BE2C (cell line): ENCODE data around the gene PRPF8.
A peak's percentile ranks its signal among the peaks of the same experiment; 100 is the strongest.

Source experiments
- DNase-seq: peaks from one replicate; pipeline ENCODE4 v3.0.0-alpha.2; 2020
- H3K27me3 ChIP-seq: fragments of 250-450 bp; sonication (Bioruptor Pico); 2 replicates; pipeline ENCODE4 v1.5.1; 2020; ENCODE audit warnings: mild to moderate bottlenecking
- H3K36me3 ChIP-seq: fragments of 250-450 bp; sonication (Bioruptor Pico); 2 replicates; pipeline ENCODE4 v1.5.1; 2020; ENCODE audit warnings: mild to moderate bottlenecking
- H3K4me1 ChIP-seq: fragments of 250-450 bp; sonication (Bioruptor Pico); 2 replicates; pipeline ENCODE4 v1.5.1; 2020
- H3K4me3 ChIP-seq: 2 replicates; pipeline ENCODE4 v1.5.1; 2011; ENCODE audit warnings: low read depth, low read length
- H3K9me3 ChIP-seq: fragments of 250-450 bp; sonication (Bioruptor Pico); 2 replicates; pipeline ENCODE4 v1.5.1; 2020
- CTCF ChIP-seq: IDR thresholded peaks from 2 replicates; pipeline ENCODE4 v1.5.1; 2012; ENCODE audit warnings: mild to moderate bottlenecking, low read depth, low read length

Gene PRPF8

DNA sequence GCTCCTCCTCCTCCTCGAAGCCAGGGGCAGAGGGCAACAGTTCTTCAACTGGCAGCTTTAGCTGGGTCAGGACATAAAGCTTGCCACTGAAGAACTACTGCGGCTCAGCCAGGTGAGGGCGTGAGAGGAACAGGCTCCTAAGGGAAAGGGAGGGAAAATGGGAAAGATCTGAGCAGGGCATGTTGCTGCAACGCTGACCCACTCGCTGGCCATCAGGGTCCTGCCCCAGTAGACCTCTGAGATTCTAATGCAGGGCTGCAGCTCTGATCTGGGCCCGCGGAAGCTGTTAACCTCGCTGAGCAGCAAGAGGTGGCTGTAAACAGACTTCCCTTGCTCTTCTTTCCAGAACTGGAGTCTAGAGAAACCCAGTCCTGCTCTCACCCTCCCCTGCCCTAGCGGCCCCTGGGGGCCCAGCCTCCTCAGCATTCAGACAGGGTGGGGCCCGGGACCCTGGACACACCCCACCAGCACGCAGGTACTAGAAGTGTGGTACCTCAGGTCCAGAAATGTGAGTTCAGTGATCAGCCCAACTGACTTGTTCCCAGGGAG lies 29.3 kb upstream of the PRPF8 start:
- peak; percentile 51 for DNase-seq
- Histone ChIP-seq H3K4me3 (peak overlapping the region; percentile 46), H3K4me1 (peaks cover 7% of the 10 kb centered on the region), H3K27me3 (no peaks in the 10 kb centered on the region), H3K36me3 (no peaks in the 10 kb centered on the region), H3K9me3 (no peaks in the 10 kb centered on the region)
- peak; percentile 64 for TF ChIP-seq CTCF

DNA sequence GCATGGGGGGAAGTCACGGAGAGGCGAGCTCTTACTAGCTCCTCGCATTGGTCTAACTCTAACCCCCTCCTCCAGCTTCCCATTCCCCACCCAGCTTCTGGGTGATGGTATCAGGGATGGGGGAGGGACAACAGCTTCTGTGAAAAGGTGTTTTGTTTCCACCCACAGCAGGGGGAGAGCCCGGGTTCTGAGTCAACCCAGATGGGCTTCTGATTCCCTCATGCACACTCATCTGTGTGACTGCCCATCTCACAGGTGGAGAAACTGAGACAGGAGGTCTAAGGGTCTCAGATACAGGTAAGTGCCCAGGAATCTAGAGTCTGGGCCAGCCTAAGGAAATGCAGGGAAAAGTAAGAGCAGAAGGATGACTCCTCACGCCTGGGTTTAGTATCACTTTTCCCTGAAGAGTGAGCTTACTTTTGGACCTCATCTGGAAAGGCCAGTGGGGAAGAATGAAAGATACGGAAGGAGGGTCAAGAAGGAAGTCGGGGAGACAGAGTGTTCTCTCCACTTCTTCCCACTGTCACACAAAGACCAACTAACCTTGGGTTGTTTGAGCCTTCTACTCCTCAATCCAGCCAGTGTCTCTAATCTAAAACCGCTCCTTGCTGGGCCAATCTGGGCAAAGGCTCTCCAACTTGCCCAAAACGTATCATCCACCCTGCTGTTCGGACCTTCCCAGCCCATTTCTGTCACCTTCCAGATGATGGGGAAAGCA lies 28.7 kb upstream of the PRPF8 start:
- Histone ChIP-seq H3K27me3 (no peaks in the 10 kb centered on the region), H3K4me1 (peaks cover 7% of the 10 kb centered on the region), H3K36me3 (no peaks in the 10 kb centered on the region), H3K4me3 (no peak overlapping the region), H3K9me3 (no peaks in the 10 kb centered on the region)
- DNase-seq: no peak
- no peak for TF ChIP-seq CTCF

DNA sequence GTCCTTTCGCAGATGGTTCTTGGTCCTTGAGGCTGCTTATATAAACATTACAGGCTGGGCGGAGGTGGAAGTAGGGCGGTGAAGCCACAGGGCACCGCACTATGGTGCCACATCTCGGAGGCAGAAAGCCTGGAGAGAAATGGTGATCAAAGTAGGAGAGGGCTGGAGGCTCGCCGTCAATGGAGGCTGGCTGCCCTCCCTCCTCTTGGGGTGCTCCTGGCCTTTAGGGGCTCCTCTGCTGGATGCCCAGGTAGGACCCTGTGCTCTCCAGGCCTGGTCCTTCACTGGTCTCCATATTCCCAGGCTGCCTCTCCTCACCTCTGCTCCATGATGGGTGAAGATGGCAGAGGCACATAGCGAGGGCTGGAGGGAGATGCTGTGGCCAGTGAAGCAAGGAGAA lies 27.6 kb upstream of the PRPF8 start:
- no peak for DNase-seq
- no peak for TF ChIP-seq CTCF
- H3K4me3 ChIP-seq: no peak overlapping the region
- no peaks in the 10 kb centered on the region for H3K27me3 ChIP-seq
- H3K4me1 ChIP-seq: peaks cover 3% of the 10 kb centered on the region; the same call in 1 of the 2 replicates
- no peaks in the 10 kb centered on the region for H3K36me3 ChIP-seq
- no peaks in the 10 kb centered on the region for H3K9me3 ChIP-seq

GRCh38 chr17:1711804-1712203 lies 27.1 kb upstream of the PRPF8 start:
- no peak for TF ChIP-seq CTCF
- no peaks in the 10 kb centered on the region for H3K9me3 ChIP-seq
- no peak overlapping the region for H3K4me3 ChIP-seq
- DNase-seq: no peak
- no peaks in the 10 kb centered on the region for H3K27me3 ChIP-seq
- H3K36me3 ChIP-seq: no peaks in the 10 kb centered on the region
- H3K4me1 ChIP-seq: peaks cover 3% of the 10 kb centered on the region; the same call in 1 of the 2 replicates

- DNase-seq: no peak
- H3K4me1 ChIP-seq: peaks cover 3% of the 10 kb centered on the region; the same call in 1 of the 2 replicates
- no peak for TF ChIP-seq CTCF
- no peaks in the 10 kb centered on the region for H3K9me3 ChIP-seq
- H3K36me3 ChIP-seq: no peaks in the 10 kb centered on the region
- no peak overlapping the region for H3K4me3 ChIP-seq
- no peaks in the 10 kb centered on the region for H3K27me3 ChIP-seq
Observed at GRCh38 chr17:1710807-1711553, 26.3 kb upstream of the PRPF8 start.
